ENCODE data around the gene TNS4.

The TNS4 gene

GRCh38 chr17:40495140-40495539, 6.3 kb downstream of the TNS4 start:
- no peak for DNase-seq (ENCODE audit: low read depth in 2 of 2)

DNA sequence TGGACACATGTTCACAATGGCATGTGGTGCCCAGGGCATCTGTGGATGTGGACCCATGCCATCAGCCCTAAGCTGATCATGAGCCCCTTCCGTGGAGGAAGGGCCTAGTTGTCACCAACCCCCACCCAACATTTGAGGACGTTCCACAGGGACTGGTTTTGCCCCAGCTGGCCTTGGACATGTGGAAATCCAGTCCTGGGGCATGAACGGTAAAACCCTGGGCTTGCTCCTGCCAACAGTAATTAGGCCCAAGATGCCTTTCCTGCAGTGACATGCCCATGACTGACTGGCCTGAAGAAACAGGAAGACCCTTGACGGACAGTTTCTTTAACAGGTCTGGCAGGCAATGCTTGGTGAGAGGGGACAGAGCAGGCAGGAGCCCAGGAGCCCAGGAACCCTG, 7.7 kb downstream of the TNS4 start:
- DNase-seq (ENCODE audit: low read depth in 2 of 2): no peak

DNA sequence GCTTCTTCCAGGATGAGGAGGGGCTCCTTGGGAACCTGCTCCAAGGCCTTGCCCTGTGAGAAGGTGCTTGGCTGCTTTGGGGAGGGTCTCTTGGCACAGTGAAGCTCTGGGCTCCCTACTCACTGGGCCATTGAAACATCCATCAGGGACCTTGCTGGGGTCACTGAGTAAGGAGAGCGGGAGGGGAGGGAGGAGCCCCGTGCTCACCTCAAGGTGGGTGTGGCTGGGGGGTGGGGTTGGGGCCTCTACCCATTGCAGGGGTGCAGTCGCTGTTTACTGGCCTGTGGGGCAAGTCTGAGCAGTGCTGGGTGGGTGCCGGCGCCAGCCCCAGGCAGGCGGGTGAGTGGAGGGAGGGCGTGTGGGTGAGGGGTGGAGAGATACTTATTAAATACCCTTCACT, 9.9 kb downstream of the TNS4 start:
- no peak for DNase-seq (ENCODE audit: low read depth in 2 of 2)

GRCh38 chr17:40490982-40491381, 10.4 kb downstream of the TNS4 start:
- no peak for DNase-seq (ENCODE audit: low read depth in 2 of 2)

DNA sequence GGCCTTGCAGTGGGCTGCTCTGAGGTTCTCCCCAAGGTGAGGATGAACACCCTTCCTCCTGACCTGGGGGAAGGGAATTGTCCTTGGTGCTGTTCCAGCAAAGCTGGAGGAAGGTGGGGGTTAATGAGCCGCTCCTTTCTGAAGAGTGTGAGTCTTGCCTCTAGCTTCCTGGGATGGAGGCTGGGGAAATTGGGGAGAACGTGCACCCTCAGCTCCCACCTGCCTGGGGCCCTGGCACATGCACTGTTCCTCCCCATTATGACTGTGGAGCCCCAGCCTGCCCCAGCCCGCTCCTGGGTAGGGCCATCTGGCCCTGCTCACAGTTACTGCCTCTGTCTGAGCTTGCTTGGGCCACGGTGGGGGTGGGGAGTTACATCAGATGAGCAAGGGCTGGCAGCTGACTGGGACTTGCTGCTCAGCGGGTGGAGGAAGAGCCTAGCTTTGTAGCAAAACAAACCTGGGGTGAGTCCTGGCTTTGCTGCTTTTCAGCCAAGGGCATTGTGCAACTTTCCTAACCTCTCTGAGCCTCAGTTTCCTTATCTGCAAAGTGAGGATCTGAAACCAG, 11.1 kb downstream of the TNS4 start:
- peak in 1 of 2 experiments; percentile 44 for DNase-seq (ENCODE audit: low read depth in 2 of 2)

- no peak for DNase-seq (ENCODE audit: low read depth in 2 of 2)
Measured at GRCh38 chr17:40487371-40488020, 13.9 kb downstream of the TNS4 start.

- DNase-seq (ENCODE audit: low read depth in 2 of 2): peak; percentile 86 to 87
Measured at GRCh38 chr17:40486522-40487370, 14.7 kb downstream of the TNS4 start.

- peak; percentile 98 for DNase-seq (ENCODE audit: low read depth in 2 of 2)
Measured at GRCh38 chr17:40485851-40486521, 15.4 kb downstream of the TNS4 start.

DNA sequence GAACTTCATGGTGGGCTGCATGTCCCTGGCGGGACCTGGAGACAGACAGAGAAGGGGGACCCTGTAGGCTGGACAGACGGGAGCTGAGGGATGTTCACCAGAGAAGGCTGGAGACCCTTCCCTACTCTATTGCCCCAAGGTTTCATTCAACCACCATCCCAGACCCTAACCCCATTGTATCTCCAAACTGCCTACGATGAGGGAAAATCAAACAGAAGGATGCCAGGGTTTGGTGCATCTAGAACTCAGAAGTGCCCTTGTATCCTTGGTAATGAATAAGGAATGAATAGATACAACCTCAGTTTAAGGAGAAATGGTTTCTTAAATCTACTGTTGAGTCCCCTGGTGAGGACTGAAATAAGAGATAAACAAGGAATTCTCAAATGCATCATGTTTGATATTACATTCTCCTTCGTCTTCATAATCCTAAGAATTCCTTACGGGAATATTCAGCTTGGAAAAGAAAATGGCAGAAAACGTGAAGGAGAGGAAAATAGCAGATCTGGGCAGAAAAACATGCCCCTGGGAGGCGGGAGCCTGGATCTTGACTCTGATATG, 16.4 kb downstream of the TNS4 start:
- no peak for DNase-seq (ENCODE audit: low read depth in 2 of 2)

GRCh38 chr17:40484285-40484972, 17.0 kb downstream of the TNS4 start:
- DNase-seq (ENCODE audit: low read depth in 2 of 2): no peak

- DNase-seq (ENCODE audit: low read depth in 2 of 2): no peak
Measured at GRCh38 chr17:40483679-40484078, 17.7 kb downstream of the TNS4 start.

DNA sequence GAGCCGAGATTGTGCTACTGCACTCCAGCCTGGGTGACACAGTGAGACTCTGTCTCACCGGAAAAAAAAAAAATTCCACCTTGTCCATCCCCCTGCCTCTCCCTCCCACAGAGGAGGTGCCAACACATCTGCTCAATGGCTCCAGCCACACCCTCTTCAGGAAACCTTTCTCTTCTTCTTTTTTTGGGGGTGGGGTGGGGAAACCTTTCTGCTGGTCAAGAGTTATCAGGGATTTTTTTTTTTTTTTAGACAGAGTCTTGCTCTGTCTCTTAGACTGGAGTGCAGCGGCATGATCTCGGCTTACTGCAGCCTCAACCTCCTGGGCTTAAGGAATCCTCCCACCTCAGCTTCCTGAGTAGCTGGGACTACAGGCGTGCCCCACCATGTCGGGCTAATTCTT, 18.7 kb downstream of the TNS4 start:
- no peak for DNase-seq (ENCODE audit: low read depth in 2 of 2)

- DNase-seq (ENCODE audit: low read depth in 2 of 2): no peak
Measured at GRCh38 chr17:40481106-40481505, 20.3 kb downstream of the TNS4 start.

DNA sequence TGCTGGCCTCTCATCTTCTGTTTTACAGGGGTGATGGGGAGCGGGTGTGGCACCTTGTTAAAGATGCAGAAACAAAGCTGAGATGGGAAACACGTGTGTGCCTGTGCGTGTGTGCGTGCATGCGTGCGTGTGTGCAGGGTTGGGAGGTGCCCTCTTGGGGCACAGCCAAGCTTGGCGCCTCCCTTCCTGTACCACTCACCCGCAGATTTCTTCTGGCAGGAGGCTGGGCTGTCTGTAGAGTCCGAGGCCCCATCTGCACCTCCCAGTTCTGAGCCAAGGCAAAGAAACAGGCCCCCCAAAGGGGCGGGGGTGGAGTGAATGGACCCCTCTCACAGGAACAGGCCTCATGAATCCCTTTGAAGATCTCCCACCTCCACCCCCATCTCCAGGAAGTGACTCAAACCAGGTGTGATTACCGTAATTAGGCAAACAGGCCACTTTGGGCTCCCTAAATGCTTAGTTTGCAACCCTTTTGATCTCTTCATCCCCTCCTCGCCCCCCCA, 20.9 kb downstream of the TNS4 start:
- DNase-seq (ENCODE audit: low read depth in 2 of 2): no peak

- no peak for DNase-seq (ENCODE audit: low read depth in 2 of 2)
Measured at GRCh38 chr17:40479754-40480480, 21.5 kb downstream of the TNS4 start.

GRCh38 chr17:40478486-40478885, 22.9 kb downstream of the TNS4 start:
- DNase-seq (ENCODE audit: low read depth in 2 of 2): no peak

GRCh38 chr17:40477796-40478195, 23.6 kb downstream of the TNS4 start:
- DNase-seq (ENCODE audit: low read depth in 2 of 2): no peak

- no peak for DNase-seq (ENCODE audit: low read depth in 2 of 2)
Measured at GRCh38 chr17:40475234-40475908, 26.1 kb downstream of the TNS4 start.

GRCh38 chr17:40474419-40475002, 26.9 kb downstream of the TNS4 start:
- no peak for DNase-seq (ENCODE audit: low read depth in 2 of 2)

Data from fibroblast of skin of left quadriceps (primary cell).